GM18502 (cell line): Measurements from ENCODE around the gene TNRC6C.
"Not testable (repeated sequence)": the region's sequence is repeated elsewhere in the genome, so short reads cannot be mapped to it uniquely, and the experiment has no call there.

Experiments used
- ATAC-seq: cut with Tn5 transposase; IDR thresholded peaks from one replicate; pipeline ENCODE4 v1.9.1; 2021; ENCODE audit warnings: mild to moderate bottlenecking; ENCODE audit not compliant: unreplicated experiment, poor library complexity

Gene TNRC6C

GRCh38 chr17:77930780-77931768, 27.4 kb upstream of the TNRC6C start:
- ATAC-seq: no peak

- no peak for ATAC-seq
Measured at GRCh38 chr17:77933777-77934398, 24.6 kb upstream of the TNRC6C start.

DNA sequence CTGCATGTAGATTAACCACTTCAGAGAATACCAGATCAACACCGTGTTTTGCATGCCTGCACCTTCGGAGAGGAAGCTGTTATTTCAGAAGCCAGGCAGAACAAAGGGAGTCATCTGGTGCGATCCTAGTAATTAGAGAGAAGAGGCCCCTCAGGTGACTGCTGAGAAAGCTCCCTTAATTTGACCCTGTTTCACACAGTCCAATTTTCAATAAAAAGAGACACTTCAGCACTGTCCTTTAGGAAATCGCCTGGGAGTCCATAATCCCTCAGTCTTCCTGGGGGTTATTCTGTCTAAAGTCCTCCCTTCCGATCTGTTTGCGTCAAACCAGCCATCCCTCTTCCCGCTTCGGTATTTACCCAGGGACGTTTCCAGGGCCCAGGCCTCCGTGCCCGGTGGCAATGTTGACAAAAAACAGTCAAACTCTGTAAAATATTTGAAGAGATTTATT, 23.4 kb upstream of the TNRC6C start:
- ATAC-seq: no peak

DNA sequence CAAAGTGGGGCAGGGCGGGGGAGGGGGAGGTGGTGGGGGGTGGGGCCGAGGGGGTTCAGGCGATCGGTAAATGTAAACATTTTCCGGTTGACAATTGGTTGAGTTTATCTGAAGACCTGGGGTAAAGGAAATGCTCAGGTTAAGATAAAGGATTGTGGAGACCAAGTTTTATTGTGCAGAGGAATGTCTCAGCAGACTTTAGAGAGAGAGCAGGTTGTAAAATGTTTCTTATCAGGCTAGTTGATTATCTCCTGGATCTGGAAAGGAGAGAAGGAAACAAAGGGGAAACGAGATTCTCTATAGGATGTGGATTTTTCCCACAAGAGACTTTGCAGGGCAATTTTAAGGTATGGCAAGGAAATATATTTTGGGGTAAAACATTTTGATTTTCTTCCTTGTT, 22.8 kb upstream of the TNRC6C start:
- ATAC-seq: not testable (repeated sequence)

DNA sequence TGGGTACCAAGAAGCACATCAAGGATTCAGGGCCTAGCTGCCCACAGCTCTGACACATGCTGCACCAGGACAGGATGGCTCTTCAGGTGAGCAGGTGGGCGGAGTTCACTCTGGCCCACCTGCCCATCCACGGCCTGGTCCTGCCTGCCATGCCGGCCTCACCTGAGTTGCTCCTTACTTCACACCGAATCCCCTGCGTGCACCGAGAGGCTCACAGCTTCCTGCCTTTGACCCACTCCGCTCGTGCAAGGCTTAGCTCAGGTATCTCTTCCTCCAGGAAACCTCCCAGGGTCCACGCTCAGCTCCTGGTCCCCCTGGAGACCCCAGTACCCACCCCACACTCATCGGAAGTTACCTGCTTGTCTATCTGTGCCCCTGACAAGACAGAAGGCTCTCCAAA, 21.6 kb upstream of the TNRC6C start:
- ATAC-seq: no peak

DNA sequence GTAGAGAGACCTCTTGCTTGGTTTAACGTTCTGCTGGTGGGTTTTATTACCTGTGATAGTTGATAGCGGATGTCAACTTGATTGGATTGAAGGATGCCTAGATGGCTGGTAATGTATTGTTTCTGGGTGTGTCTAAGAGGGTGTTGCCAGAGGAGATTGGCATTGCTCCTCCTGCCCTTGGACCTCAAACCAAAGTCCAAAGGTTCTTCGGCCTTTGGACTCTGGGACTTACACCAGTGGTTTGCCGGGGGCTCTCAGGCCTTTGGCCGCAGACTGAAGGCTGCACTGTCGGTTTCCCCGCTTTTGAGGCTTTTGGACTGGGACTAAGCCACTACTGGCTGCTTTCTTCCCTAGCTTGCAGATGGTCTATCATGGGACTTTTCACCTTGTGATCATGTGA, 17.5 kb upstream of the TNRC6C start:
- ATAC-seq: no peak

DNA sequence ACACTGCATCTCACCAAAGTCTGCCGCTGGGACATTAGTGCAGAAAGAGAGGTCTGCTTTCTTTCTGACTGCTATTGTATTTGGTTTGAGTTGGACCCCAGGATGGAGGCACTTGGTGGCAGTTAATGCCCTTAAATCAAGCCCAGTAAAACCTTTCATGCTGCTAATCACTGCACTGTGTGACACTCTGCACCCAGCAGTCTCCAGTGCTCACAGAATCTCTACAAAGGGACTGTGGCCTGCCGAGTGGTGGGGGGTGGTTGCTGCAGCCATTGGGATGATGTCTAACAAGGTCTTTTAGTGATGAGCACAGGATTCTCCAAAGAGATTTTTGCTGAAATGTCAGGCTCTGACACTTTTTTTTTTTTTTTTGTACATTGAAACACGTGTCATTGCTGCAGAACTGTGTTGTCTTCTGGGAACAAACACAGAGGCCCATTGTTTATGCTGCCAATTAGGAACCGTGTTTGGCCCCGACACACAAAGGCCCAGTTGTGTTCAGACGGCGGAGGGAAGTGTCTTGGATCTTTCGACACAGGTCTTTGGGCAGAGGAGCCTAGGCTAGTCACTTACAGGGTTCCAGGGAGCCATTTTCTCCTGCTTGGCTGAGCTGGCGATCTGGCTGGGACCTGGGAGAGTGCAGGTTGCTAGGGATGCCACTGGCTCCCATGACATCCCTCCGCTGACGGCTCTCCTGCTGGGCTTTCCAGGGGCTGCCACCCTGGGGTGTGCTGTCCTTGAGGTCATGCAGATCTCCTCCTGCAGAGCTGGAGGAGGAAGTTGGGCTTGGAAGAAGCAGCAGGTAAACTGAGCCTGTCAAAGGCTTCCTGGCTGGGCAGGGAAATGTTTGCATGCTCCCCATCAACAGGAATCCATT, 16.2 kb upstream of the TNRC6C start:
- ATAC-seq: no peak

GRCh38 chr17:77943971-77944370, 14.5 kb upstream of the TNRC6C start:
- ATAC-seq: no peak

- no peak for ATAC-seq
Measured at GRCh38 chr17:77944390-77945222, 13.9 kb upstream of the TNRC6C start.

GRCh38 chr17:77946900-77947645, 11.4 kb upstream of the TNRC6C start:
- ATAC-seq: no peak

GRCh38 chr17:77948690-77949114, 9.8 kb upstream of the TNRC6C start:
- no peak for ATAC-seq

- ATAC-seq: no peak
Measured at GRCh38 chr17:77951123-77951522, 7.4 kb upstream of the TNRC6C start.

GRCh38 chr17:77952368-77952767, 6.1 kb upstream of the TNRC6C start:
- ATAC-seq: no peak

- ATAC-seq: no peak
Measured at GRCh38 chr17:77957235-77957856, 1.2 kb upstream of the TNRC6C start.

- ATAC-seq: no peak
Measured at GRCh38 chr17:77958716-77959125, 218 bp downstream of the TNRC6C start.

GRCh38 chr17:77959126-77959925, 823 bp downstream of the TNRC6C start:
- no peak for ATAC-seq

- no peak for ATAC-seq
Measured at GRCh38 chr17:77959926-77960521, 1.5 kb downstream of the TNRC6C start.
